Astrocyte of the spinal cord (primary cell): Measurements from ENCODE around the gene SH2D4B.

Source experiments
- DNase-seq: peaks from one replicate; pipeline ENCODE4 v3.0.0; 2011; ENCODE audit warnings: low read depth, low spot score
- H3K4me3 ChIP-seq: 2 replicates; pipeline ENCODE4 v1.5.1; 2011; ENCODE audit warnings: low read depth, mild to moderate bottlenecking, low read length, moderate library complexity
- in situ Hi-C: cut with HindIII; loops from 2 replicates; pipeline ENCODE4 v1.10.0; 2017; ENCODE audit warnings: low sequenced_read_pairs
- TF ChIP-seq, protein P1 (sequence below): IDR thresholded peaks from 2 replicates; pipeline ENCODE4 v1.5.1; 2012; ENCODE audit warnings: low read depth, mild to moderate bottlenecking, low read length, inconsistent platforms

SH2D4B gene

GRCh38 chr10:80660736-80661135 is 123.0 kb downstream of the SH2D4B start:
- TF ChIP-seq, protein P1, sequence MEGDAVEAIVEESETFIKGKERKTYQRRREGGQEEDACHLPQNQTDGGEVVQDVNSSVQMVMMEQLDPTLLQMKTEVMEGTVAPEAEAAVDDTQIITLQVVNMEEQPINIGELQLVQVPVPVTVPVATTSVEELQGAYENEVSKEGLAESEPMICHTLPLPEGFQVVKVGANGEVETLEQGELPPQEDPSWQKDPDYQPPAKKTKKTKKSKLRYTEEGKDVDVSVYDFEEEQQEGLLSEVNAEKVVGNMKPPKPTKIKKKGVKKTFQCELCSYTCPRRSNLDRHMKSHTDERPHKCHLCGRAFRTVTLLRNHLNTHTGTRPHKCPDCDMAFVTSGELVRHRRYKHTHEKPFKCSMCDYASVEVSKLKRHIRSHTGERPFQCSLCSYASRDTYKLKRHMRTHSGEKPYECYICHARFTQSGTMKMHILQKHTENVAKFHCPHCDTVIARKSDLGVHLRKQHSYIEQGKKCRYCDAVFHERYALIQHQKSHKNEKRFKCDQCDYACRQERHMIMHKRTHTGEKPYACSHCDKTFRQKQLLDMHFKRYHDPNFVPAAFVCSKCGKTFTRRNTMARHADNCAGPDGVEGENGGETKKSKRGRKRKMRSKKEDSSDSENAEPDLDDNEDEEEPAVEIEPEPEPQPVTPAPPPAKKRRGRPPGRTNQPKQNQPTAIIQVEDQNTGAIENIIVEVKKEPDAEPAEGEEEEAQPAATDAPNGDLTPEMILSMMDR = no peak
- no peak overlapping the region for H3K4me3 ChIP-seq
- in situ Hi-C loops = no loop called here
- no peak for DNase-seq

- no peak overlapping the region for H3K4me3 ChIP-seq
- no peak for DNase-seq
- in situ Hi-C loops = no loop called here
- TF ChIP-seq, protein P1 = no peak
Observed at GRCh38 chr10:80661526-80661925, 123.8 kb downstream of the SH2D4B start.

DNA sequence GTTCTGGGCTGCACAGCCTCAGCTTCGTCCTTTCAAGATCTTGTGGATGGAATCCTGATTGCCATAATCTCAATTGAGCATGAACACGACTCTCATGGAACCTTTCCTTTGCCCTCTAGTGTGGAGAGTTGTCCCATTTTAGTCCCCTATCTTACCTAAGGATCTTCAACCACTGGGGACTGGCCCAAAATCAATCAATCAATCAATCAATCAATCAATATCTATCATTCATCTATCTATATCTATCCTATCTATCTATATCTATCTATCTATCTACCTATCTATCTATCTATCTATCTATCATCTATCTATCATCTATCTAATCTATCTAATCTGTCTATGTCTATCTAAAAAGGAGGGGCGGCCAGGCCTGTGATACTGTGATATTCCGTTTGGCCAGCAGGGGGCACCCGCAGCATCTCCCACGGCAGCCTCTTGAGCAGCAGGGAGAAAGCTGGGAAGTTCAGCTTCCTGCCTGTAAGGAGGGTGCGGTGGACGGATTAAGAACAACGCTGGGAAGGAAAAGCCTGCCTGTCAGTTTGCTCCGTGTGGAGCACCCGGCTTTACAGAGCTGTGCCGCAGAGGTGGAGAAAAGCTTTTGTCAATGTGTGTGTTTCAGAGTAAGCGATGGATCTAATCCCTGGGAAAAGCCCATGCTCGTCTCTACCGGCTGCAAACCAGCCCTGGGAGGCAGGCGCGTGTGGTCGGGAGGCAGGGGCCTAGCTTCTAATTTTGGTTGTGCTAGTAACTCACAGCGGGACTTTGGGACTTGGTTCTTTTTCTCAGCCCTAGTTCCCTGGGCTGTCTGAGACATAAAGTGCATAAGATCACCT is 124.9 kb downstream of the SH2D4B start:
- peak overlapping the region; percentile 21 for H3K4me3 ChIP-seq
- TF ChIP-seq, protein P1 = peak; percentile 89
- peak; percentile 81 for DNase-seq
- in situ Hi-C loops = no loop called here

GRCh38 chr10:80664071-80664680 is 126.5 kb downstream of the SH2D4B start:
- peak; percentile 52 for DNase-seq
- TF ChIP-seq, protein P1 = peak; percentile 85
- H3K4me3 ChIP-seq = no peak overlapping the region
- in situ Hi-C loops = no loop called here

DNA sequence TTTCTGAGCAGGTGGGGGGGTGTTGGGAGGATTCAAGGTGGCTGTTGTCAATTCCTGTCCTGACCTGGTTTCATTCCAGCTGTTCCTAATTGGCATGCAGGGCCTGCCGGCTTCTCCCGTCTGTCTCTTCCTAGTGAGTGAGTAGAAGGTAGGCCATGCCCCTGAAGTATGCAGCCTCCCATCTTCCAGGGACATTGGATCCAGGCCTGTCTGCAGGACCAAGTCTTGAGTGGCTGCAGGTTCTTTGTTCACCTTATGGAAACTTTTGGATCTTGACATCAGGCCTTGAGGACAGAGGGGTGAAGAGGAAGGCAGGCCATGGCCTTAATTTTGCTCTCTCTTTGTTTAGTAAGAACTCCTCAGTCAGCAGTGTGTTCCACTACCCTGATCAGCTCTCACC is 131.8 kb downstream of the SH2D4B start:
- in situ Hi-C loops = no loop called here
- no peak overlapping the region for H3K4me3 ChIP-seq
- DNase-seq = no peak
- TF ChIP-seq, protein P1 = no peak

DNA sequence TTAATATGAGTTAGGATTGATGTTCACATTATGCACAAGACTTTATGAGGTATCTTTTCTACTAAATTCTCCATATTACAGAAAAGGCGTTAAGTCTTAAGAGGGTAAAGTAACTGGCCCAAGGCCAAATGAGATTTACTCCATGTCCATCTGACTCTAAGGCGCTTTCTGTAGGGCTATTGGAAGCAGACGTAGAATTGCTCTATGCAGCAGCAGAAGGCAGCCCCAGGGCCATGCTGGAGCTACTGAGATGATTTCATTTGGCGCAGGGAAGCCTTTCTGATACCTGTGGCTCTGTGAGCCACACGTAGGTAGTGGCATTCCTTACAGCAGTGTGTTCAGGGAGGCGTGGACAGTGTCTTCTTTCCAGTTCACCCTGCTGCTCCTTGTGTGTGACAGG is 133.1 kb downstream of the SH2D4B start:
- H3K4me3 ChIP-seq = no peak overlapping the region
- in situ Hi-C loops = no loop called here
- no peak for DNase-seq
- TF ChIP-seq, protein P1 = no peak
